ENCODE results near the gene TRIM32.

GRCh38 chr9:116686135-116686534 is 970 bp upstream of the TRIM32 start:
- TF ChIP-seq FOXJ3 (CRISPR knock-in tag; IDR thresholded peaks at IDR 0.05; ENCODE audit: borderline replicate concordance) (no peak), RELA (CRISPR knock-in tag; IDR thresholded peaks at IDR 0.05; ENCODE audit: borderline replicate concordance) (no peak), SP1 (CRISPR knock-in tag; conservative IDR thresholded peaks at IDR 0.05) (no peak), ATF3 (CRISPR knock-in tag; conservative IDR thresholded peaks at IDR 0.05) (no peak), CTCF (IDR thresholded peaks at IDR 0.05) (no peak), E2F4 (CRISPR knock-in tag; IDR thresholded peaks at IDR 0.05; ENCODE audit: borderline replicate concordance, low read depth) (no peak), SMAD4 (CRISPR knock-in tag; IDR thresholded peaks at IDR 0.05) (no peak), TCF7 (CRISPR knock-in tag; IDR thresholded peaks at IDR 0.05; ENCODE audit: low read depth) (no peak), ZBTB21 (CRISPR knock-in tag; IDR thresholded peaks at IDR 0.05; ENCODE audit: borderline replicate concordance) (no peak), ZNF121 (CRISPR knock-in tag; IDR thresholded peaks at IDR 0.05) (no peak)
- TF ChIP-seq, protein P1, sequence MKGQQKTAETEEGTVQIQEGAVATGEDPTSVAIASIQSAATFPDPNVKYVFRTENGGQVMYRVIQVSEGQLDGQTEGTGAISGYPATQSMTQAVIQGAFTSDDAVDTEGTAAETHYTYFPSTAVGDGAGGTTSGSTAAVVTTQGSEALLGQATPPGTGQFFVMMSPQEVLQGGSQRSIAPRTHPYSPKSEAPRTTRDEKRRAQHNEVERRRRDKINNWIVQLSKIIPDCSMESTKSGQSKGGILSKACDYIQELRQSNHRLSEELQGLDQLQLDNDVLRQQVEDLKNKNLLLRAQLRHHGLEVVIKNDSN (CRISPR knock-in tag; IDR thresholded peaks at IDR 0.05), result no peak

Data from WTC11 (cell line).